CD14-positive monocyte (primary cell): ENCODE measurements around the gene MAP10. TPM values are rescaled to one million over a fixed set of nuclear protein-coding genes. Genes with fewer than 3 reads are reported as not detected.

Source experiments
- DNase-seq, 3 donors: peaks; one replicate each; pipeline ENCODE4 v3.0.0-alpha.2; 2011 to 2022
- H2AFZ ChIP-seq: 2 replicates; pipeline ENCODE4 v1.6.0; 2012; ENCODE audit warnings: mild to moderate bottlenecking, low read depth, low read length, inconsistent platforms; ENCODE audit not compliant: insufficient read depth, poor library complexity, severe bottlenecking
- H3K27ac ChIP-seq, 2 donors: 1 replicate in 1 of 2; 2 replicates in 1 of 2; pipeline ENCODE4 v1.5.1; 2012 to 2013; ENCODE audit warnings: low read length in 2 of 2, control low read depth in 1 of 2, inconsistent platforms in 1 of 2, low read depth in 1 of 2, mild to moderate bottlenecking in 1 of 2
- H3K27me3 ChIP-seq, 2 donors: one replicate each; pipeline versions ENCODE4 v1.6.0 to v1.6.1; 2011 to 2013; ENCODE audit warnings: low read length in 2 of 2; ENCODE audit not compliant: control insufficient read depth in 2 of 2, insufficient read depth in 2 of 2
- H3K36me3 ChIP-seq, 2 donors: replicated peaks in 1 of 2; 1 replicate in 1 of 2; 2 replicates in 1 of 2; pipeline versions ENCODE4 v1.5.1 to v1.6.1; 2012 to 2013; ENCODE audit warnings: low read length in 2 of 2, control low read depth in 1 of 2, inconsistent platforms in 1 of 2, mild to moderate bottlenecking in 1 of 2; ENCODE audit not compliant: insufficient read depth in 2 of 2, control insufficient read depth in 1 of 2
- H3K4me1 ChIP-seq, 2 donors: 1 replicate in 1 of 2; 2 replicates in 1 of 2; pipeline versions ENCODE4 v1.5.1 to v1.6.1; 2012 to 2013; ENCODE audit warnings: low read length in 2 of 2, control low read depth in 1 of 2, inconsistent platforms in 1 of 2, mild to moderate bottlenecking in 1 of 2, moderate library complexity in 1 of 2; ENCODE audit not compliant: insufficient read depth in 2 of 2, control insufficient read depth in 1 of 2
- H3K4me2 ChIP-seq: replicated peaks from 2 replicates; pipeline ENCODE3; 2012; ENCODE audit warnings: low read length, moderate library complexity, mild to moderate bottlenecking; ENCODE audit not compliant: poor library complexity, severe bottlenecking; ENCODE audit errors: extremely low read depth
- H3K4me3 ChIP-seq, 3 experiments: fragments of 200-600 bp in 1 of 3; sonication (generic) in 1 of 3; replicated peaks in 1 of 3; 1 replicate in 2 of 3; 2 replicates in 1 of 3; pipeline ENCODE4 v1.5.1; 2011 to 2013; ENCODE audit warnings: low read length in 3 of 3, mild to moderate bottlenecking in 3 of 3, control low read depth in 2 of 3, low read depth in 2 of 3, inconsistent platforms in 1 of 3, moderate library complexity in 1 of 3
- H3K79me2 ChIP-seq: 2 replicates; pipeline ENCODE4 v1.6.0; 2012; ENCODE audit warnings: mild to moderate bottlenecking, control low read depth, inconsistent platforms, low read length, moderate library complexity; ENCODE audit not compliant: insufficient read depth
- H3K9ac ChIP-seq: 2 replicates; pipeline ENCODE4 v1.6.0; 2017; ENCODE audit warnings: low read length, mild to moderate bottlenecking; ENCODE audit not compliant: insufficient read depth, poor library complexity, severe bottlenecking
- H3K9me3 ChIP-seq, 2 donors: replicated peaks in 1 of 2; 1 replicate in 1 of 2; 2 replicates in 1 of 2; pipeline versions ENCODE4 v1.5.1 to v1.6.1; 2012 to 2013; ENCODE audit warnings: low read length in 2 of 2, control low read depth in 1 of 2; ENCODE audit not compliant: control insufficient read depth in 1 of 2, insufficient read depth in 1 of 2
- H4K20me1 ChIP-seq: 2 replicates; pipeline ENCODE4 v1.6.0; 2012; ENCODE audit warnings: mild to moderate bottlenecking, low read length, control low read depth, moderate library complexity; ENCODE audit not compliant: insufficient read depth
- H3K27ac Mint-ChIP-seq, 7 donors: one replicate each; pipeline ENCODE4 v1.8.0; 2020; ENCODE audit warnings: mild to moderate bottlenecking in 7 of 7, mixed read lengths in 7 of 7, moderate library complexity in 6 of 7, inconsistent platforms in 2 of 7
- H3K27me3 Mint-ChIP-seq, 3 donors: one replicate each; pipeline ENCODE4 v1.8.0; 2021 to 2022; ENCODE audit warnings: low read depth in 3 of 3, mild to moderate bottlenecking in 3 of 3, mixed read lengths in 3 of 3, moderate library complexity in 3 of 3, inconsistent platforms in 1 of 3
- H3K36me3 Mint-ChIP-seq, 2 donors: one replicate each; pipeline ENCODE4 v1.8.0; 2020; ENCODE audit warnings: mixed read lengths in 2 of 2, inconsistent platforms in 1 of 2, mild to moderate bottlenecking in 1 of 2
- H3K4me1 Mint-ChIP-seq: one replicate; pipeline ENCODE4 v1.8.0; 2020; ENCODE audit warnings: mild to moderate bottlenecking, mixed read lengths
- H3K4me3 Mint-ChIP-seq, 2 donors: one replicate each; pipeline ENCODE4 v1.8.0; 2020; ENCODE audit warnings: mild to moderate bottlenecking in 2 of 2, mixed read lengths in 2 of 2, moderate library complexity in 1 of 2
- H3K9me3 Mint-ChIP-seq, 7 donors: one replicate each; pipeline ENCODE4 v1.8.0; 2020 to 2022; ENCODE audit warnings: mixed read lengths in 7 of 7, mild to moderate bottlenecking in 6 of 7, moderate library complexity in 6 of 7, inconsistent platforms in 2 of 7
- WGBS: methylation state at CpG from one replicate; pipeline ENCODE4 v1.1.5; 2013; ENCODE audit warnings: missing lambda C conversion rate; ENCODE audit not compliant: insufficient coverage; 5-methylcytosine and 5-hydroxymethylcytosine counted together
- intact Hi-C, 2 donors: fragments of 100-400 bp; cut with micrococcal nuclease; formaldehyde crosslinking; loops; one replicate each; pipeline versions ENCODE4 v1.15.0 to v1.15.1; 2023
- polyA plus RNA-seq, 3 donors: library from polyadenylated mRNA; depleted of rRNA in 1 of 3; unstranded in 2 of 3; stranded (reverse) in 1 of 3; fragments of 300-500 nt in 2 of 3; fragments of >200 nt in 1 of 3; fragmentation: Illumina TruSeq in 2 of 3; gene quantifications; 1 replicate in 2 of 3; 2 replicates in 1 of 3; pipeline ENCODE4 v1.2.3, GENCODE V29; 2012 to 2021
- TF ChIP-seq, protein P1 (sequence below): fragments of 200-600 bp; IDR thresholded peaks from one replicate; pipeline ENCODE4 v1.8.0; 2022; ENCODE audit warnings: antibody characterized with exemption, mild to moderate bottlenecking

The MAP10 gene
- polyA plus RNA-seq, 3 donors = 0.53 to 2.3 (median 1.1) TPM

DNA sequence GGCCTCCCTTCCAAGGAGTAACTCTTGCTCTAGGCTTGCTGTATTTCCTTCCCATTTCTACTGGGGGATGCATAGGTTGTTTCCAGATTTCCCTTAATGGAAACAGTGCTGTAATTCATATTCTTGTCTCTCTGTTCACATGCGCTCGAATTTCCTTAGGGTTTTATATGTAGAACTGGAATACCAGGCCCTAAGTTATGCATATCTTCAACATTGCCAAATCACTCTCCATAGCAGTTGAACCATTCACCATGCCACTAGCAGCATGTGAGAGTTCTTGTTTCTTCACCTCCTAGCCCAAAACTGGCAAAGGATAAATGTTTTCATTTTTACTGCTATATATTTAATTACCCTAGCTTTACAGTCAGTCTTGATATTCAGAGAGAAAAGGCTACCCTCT is 12.8 kb downstream of the MAP10 start:
- H3K4me3 ChIP-seq = no peak overlapping the region
- TF ChIP-seq, protein P1, sequence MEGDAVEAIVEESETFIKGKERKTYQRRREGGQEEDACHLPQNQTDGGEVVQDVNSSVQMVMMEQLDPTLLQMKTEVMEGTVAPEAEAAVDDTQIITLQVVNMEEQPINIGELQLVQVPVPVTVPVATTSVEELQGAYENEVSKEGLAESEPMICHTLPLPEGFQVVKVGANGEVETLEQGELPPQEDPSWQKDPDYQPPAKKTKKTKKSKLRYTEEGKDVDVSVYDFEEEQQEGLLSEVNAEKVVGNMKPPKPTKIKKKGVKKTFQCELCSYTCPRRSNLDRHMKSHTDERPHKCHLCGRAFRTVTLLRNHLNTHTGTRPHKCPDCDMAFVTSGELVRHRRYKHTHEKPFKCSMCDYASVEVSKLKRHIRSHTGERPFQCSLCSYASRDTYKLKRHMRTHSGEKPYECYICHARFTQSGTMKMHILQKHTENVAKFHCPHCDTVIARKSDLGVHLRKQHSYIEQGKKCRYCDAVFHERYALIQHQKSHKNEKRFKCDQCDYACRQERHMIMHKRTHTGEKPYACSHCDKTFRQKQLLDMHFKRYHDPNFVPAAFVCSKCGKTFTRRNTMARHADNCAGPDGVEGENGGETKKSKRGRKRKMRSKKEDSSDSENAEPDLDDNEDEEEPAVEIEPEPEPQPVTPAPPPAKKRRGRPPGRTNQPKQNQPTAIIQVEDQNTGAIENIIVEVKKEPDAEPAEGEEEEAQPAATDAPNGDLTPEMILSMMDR = no peak
- H3K36me3 Mint-ChIP-seq = no peaks in the 10 kb centered on the region
- H3K4me1 Mint-ChIP-seq = peaks cover 10% of the 10 kb centered on the region
- H3K9me3 Mint-ChIP-seq = peaks cover 0 to 3% (median 0%) of the 10 kb centered on the region in 7 donors
- no peak overlapping the region for H3K4me3 Mint-ChIP-seq
- H3K27me3 ChIP-seq = no peaks in the 10 kb centered on the region
- H3K9me3 ChIP-seq = no peaks in the 10 kb centered on the region
- no peak overlapping the region for H2AFZ ChIP-seq
- H4K20me1 ChIP-seq = no peaks in the 10 kb centered on the region
- no peak overlapping the region for H3K9ac ChIP-seq
- H3K27ac ChIP-seq = no peak overlapping the region
- peak overlapping the region in 1 of 7 donors; percentile 61 for H3K27ac Mint-ChIP-seq
- no peaks in the 10 kb centered on the region for H3K79me2 ChIP-seq
- no CpG with 5 or more reads among the region's 2 CpGs for WGBS
- intact Hi-C loops = no loop called here
- no peak overlapping the region for H3K4me2 ChIP-seq
- H3K4me1 ChIP-seq = peaks cover 0 to 4% of the 10 kb centered on the region in 2 donors
- no peak for DNase-seq
- no peaks in the 10 kb centered on the region for H3K36me3 ChIP-seq
- peaks cover 0 to 1% (median 0%) of the 10 kb centered on the region in 3 donors for H3K27me3 Mint-ChIP-seq

DNA sequence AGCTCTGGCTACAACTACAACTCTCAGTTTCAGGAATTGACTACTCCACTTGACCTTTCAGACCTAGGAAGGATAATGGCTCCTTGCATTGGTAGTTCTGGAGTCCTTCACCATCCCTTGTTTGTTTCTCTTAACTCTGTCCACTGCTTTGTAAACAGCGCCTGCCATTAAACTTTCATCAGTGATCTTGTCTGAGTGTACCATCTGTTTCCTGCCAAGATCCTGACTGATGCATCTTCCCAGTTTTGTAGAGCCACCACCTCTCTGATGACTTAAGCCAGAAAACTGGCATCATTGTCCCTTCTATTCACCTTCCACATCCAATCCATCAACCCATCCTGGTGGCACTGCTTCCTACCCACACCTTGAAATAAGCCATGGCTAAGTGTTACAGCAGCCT is 15.2 kb downstream of the MAP10 start:
- H3K27ac Mint-ChIP-seq = peak overlapping the region in 1 of 7 donors; percentile 8
- Histone ChIP-seq H3K79me2 (no peaks in the 10 kb centered on the region), H3K9ac (no peak overlapping the region), H3K4me3 (no peak overlapping the region), H3K4me1 (no peaks in the 10 kb centered on the region), H3K27ac (no peak overlapping the region), H2AFZ (no peak overlapping the region), H3K9me3 (peaks cover 0 to 3% of the 10 kb centered on the region in 2 donors), H3K27me3 (no peaks in the 10 kb centered on the region), H4K20me1 (no peaks in the 10 kb centered on the region), H3K36me3 (no peaks in the 10 kb centered on the region), H3K4me2 (no peak overlapping the region)
- no peak overlapping the region for H3K4me3 Mint-ChIP-seq
- peaks cover 0 to 3% (median 0%) of the 10 kb centered on the region in 7 donors for H3K9me3 Mint-ChIP-seq
- DNase-seq = no peak
- no peaks in the 10 kb centered on the region for H3K27me3 Mint-ChIP-seq
- H3K36me3 Mint-ChIP-seq = no peaks in the 10 kb centered on the region
- TF ChIP-seq, protein P1 = no peak
- WGBS = 100% methylated on average over 1 of the region's 1 CpG
- intact Hi-C loops = no loop called here
- no peaks in the 10 kb centered on the region for H3K4me1 Mint-ChIP-seq
